B cell (primary cell): ENCODE measurements around the gene IQSEC3. TPM values are rescaled to one million over a fixed set of nuclear protein-coding genes. Genes with fewer than 3 reads are reported as not detected.

Experiments used
- ATAC-seq: fragments of 200-7000 bp; cut with Tn5 transposase; one replicate; pipeline ENCODE4 v1.10.0; 2021; ENCODE audit warnings: low read depth, mild to moderate bottlenecking, moderate number of reproducible peaks, moderate library complexity
- CTCF ChIA-PET: fragments of 350-600 bp; sonication (Branson Sonifier 250); formaldehyde crosslinking; loops from one replicate; lab custom pipeline; 2021; ENCODE audit warnings: antibody characterized with exemption, inconsistent platforms; lab: Charles Lee
- POLR2A ChIA-PET: fragments of 350-600 bp; sonication (Branson Sonifier 250); formaldehyde crosslinking; loops from one replicate; lab custom pipeline; 2021; ENCODE audit warnings: antibody characterized with exemption; lab: Charles Lee
- DNase-seq: peaks from one replicate; pipeline ENCODE4 v3.0.0; 2013
- H2AFZ ChIP-seq: 2 replicates; pipeline ENCODE4 v1.6.1; 2012; ENCODE audit warnings: mild to moderate bottlenecking, low read depth, low read length; ENCODE audit not compliant: insufficient read depth, poor library complexity, severe bottlenecking
- H3K27ac ChIP-seq, 2 donors: 1 replicate in 1 of 2; 2 replicates in 1 of 2; pipeline ENCODE4 v1.5.1; 2012 to 2013; ENCODE audit warnings: low read length in 2 of 2, mild to moderate bottlenecking in 2 of 2, moderate library complexity in 1 of 2
- H3K27me3 ChIP-seq, 4 experiments: fragments of 200-600 bp in 1 of 4; sonication (generic) in 1 of 4; replicated peaks in 1 of 4; 1 replicate in 2 of 4; 2 replicates in 2 of 4; pipeline versions ENCODE4 v1.6.1 to v1.7.0; 2013 to 2016; ENCODE audit warnings: low read length in 3 of 4, mild to moderate bottlenecking in 2 of 4, mixed read lengths in 1 of 4, moderate library complexity in 1 of 4; ENCODE audit not compliant: insufficient read depth in 4 of 4, control insufficient read depth in 3 of 4; ENCODE audit errors: control extremely low read depth in 1 of 4
- H3K36me3 ChIP-seq, 2 experiments: replicated peaks in 1 of 2; 1 replicate in 1 of 2; 2 replicates in 1 of 2; pipeline versions ENCODE4 v1.6.1 to v1.7.1; 2013; ENCODE audit warnings: low read length in 1 of 2; ENCODE audit not compliant: insufficient read depth in 2 of 2, control insufficient read depth in 1 of 2; ENCODE audit errors: control extremely low read depth in 1 of 2, extremely low read depth in 1 of 2
- H3K4me1 ChIP-seq, 2 donors: fragments of 200-600 bp in 1 of 2; sonication (generic) in 1 of 2; 1 replicate in 1 of 2; 2 replicates in 1 of 2; pipeline versions ENCODE4 v1.5.1 to v1.6.1; 2013 to 2017; ENCODE audit warnings: low read length in 2 of 2; ENCODE audit not compliant: control insufficient read depth in 2 of 2, insufficient read depth in 2 of 2
- H3K4me2 ChIP-seq: replicated peaks from 2 replicates; pipeline ENCODE3; 2012; ENCODE audit warnings: mild to moderate bottlenecking, low read depth, low read length; ENCODE audit not compliant: poor library complexity, severe bottlenecking
- H3K4me3 ChIP-seq, 5 experiments: fragments of 200-600 bp in 1 of 5; sonication (generic) in 1 of 5; 1 replicate in 3 of 5; 2 replicates in 2 of 5; pipeline versions ENCODE4 v1.5.1 to v1.7.0; 2011 to 2016; ENCODE audit warnings: low read length in 4 of 5, mild to moderate bottlenecking in 4 of 5, low read depth in 2 of 5, control low read depth in 1 of 5, moderate library complexity in 1 of 5; ENCODE audit not compliant: insufficient read depth in 1 of 5; ENCODE audit errors: control extremely low read depth in 1 of 5, extremely low read depth in 1 of 5
- H3K79me2 ChIP-seq: fragments of 200-600 bp; sonication (generic); one replicate; pipeline ENCODE4 v1.6.0; 2016; ENCODE audit warnings: low read length; ENCODE audit not compliant: control insufficient read depth, insufficient read depth
- H3K9ac ChIP-seq: fragments of 200-600 bp; sonication (generic); 2 replicates; pipeline ENCODE4 v1.6.1; 2017; ENCODE audit warnings: mild to moderate bottlenecking, low read length, moderate library complexity
- H3K9me3 ChIP-seq, 3 donors: one replicate each; pipeline versions ENCODE4 v1.6.1 to v1.7.1; 2013; ENCODE audit warnings: low read length in 2 of 3; ENCODE audit not compliant: control insufficient read depth in 2 of 3, insufficient read depth in 1 of 3; ENCODE audit errors: control extremely low read depth in 1 of 3
- H4K20me1 ChIP-seq: 2 replicates; pipeline ENCODE4 v1.6.0; 2012; ENCODE audit warnings: mild to moderate bottlenecking, low read length; ENCODE audit not compliant: insufficient read depth, control insufficient read depth, poor library complexity, severe bottlenecking
- H3K27ac Mint-ChIP-seq: one replicate; pipeline ENCODE4 v1.8.0; 2021; ENCODE audit warnings: mixed read lengths
- H3K27me3 Mint-ChIP-seq: one replicate; pipeline ENCODE4 v1.8.0; 2021; ENCODE audit warnings: mixed read lengths
- H3K4me1 Mint-ChIP-seq: one replicate; pipeline ENCODE4 v1.8.0; 2021; ENCODE audit warnings: mixed read lengths
- H3K4me3 Mint-ChIP-seq: one replicate; pipeline ENCODE4 v1.8.0; 2021; ENCODE audit warnings: mixed read lengths
- H3K9me3 Mint-ChIP-seq: one replicate; pipeline ENCODE4 v1.8.0; 2022; ENCODE audit warnings: mixed read lengths; ENCODE audit not compliant: insufficient read depth
- CTCF ChIP-seq: fragments of 200-600 bp; IDR thresholded peaks from one replicate; pipeline ENCODE4 v1.8.0; 2022; ENCODE audit warnings: antibody characterized with exemption, mild to moderate bottlenecking
- EZH2 ChIP-seq: IDR thresholded peaks from 2 replicates; pipeline ENCODE4 v1.6.1; 2012; ENCODE audit warnings: borderline replicate concordance, low read depth, mild to moderate bottlenecking, moderate library complexity, low read length; ENCODE audit not compliant: insufficient read depth, poor library complexity, severe bottlenecking
- WGBS: methylation state at CpG from one replicate; pipeline ENCODE4 v1.1.5; 2013; ENCODE audit warnings: missing lambda C conversion rate; ENCODE audit not compliant: insufficient coverage; 5-methylcytosine and 5-hydroxymethylcytosine counted together
- intact Hi-C: fragments of 100-400 bp; cut with micrococcal nuclease; formaldehyde crosslinking; loops from one replicate; pipeline ENCODE4 v1.10.0; 2022
- polyA plus RNA-seq: library from polyadenylated mRNA; depleted of rRNA; stranded (reverse); fragments of >200 nt; gene quantifications from 2 replicates; pipeline ENCODE4 v1.2.3, GENCODE V29; 2012
- total RNA-seq, 2 donors: library from RNA; stranded (reverse); fragments of 120-200 nt in 1 of 2; gene quantifications; 1 replicate in 1 of 2; 2 replicates in 1 of 2; pipeline versions ENCODE4 v1.2.3 to v1.2.4, GENCODE V29; 2013 to 2022

The IQSEC3 gene
- total and polyA plus RNA-seq, 2 donors (not counting 1 experiment from before 2014, with no cell fraction given), result 0.01 to 1.8 TPM

GRCh38 chr12:169528-170370 is 103.2 kb downstream of the IQSEC3 start:
- intact Hi-C loops, result no loop called here
- Mint-ChIP-seq H3K27me3 (peaks cover 22% of the 10 kb centered on the region), H3K9me3 (no peaks in the 10 kb centered on the region), H3K4me3 (no peak overlapping the region), H3K27ac (no peak overlapping the region), H3K4me1 (no peaks in the 10 kb centered on the region)
- H3K36me3 ChIP-seq, result no peaks in the 10 kb centered on the region
- WGBS, result 94% methylated on average over 16 of the region's 17 CpGs
- H3K9ac ChIP-seq, result no peak overlapping the region
- no peaks in the 10 kb centered on the region for H3K9me3 ChIP-seq
- no peaks in the 10 kb centered on the region for H3K79me2 ChIP-seq
- H2AFZ ChIP-seq, result no peak overlapping the region
- ChIA-PET CTCF (no interaction called here), POLR2A (no interaction called here)
- no peak for DNase-seq
- H3K27ac ChIP-seq, result no peak overlapping the region
- H3K4me3 ChIP-seq, result no peak overlapping the region
- H3K4me1 ChIP-seq, result no peaks in the 10 kb centered on the region
- H3K4me2 ChIP-seq, result no peak overlapping the region
- H4K20me1 ChIP-seq, result no peaks in the 10 kb centered on the region
- no peak for ATAC-seq
- H3K27me3 ChIP-seq, result peaks cover 0 to 2% (median 0%) of the 10 kb centered on the region in 4 experiments
- TF ChIP-seq CTCF, result no peak
- no peak for TF ChIP-seq EZH2

GRCh38 chr12:170371-171225 is 104.0 kb downstream of the IQSEC3 start:
- DNase-seq (no peak), ATAC-seq (no peak)
- Mint-ChIP-seq H3K9me3 (no peaks in the 10 kb centered on the region), H3K4me3 (no peak overlapping the region), H3K27ac (no peak overlapping the region), H3K27me3 (peaks cover 22% of the 10 kb centered on the region), H3K4me1 (no peaks in the 10 kb centered on the region)
- no peaks in the 10 kb centered on the region for H3K9me3 ChIP-seq
- TF ChIP-seq EZH2 (no peak), CTCF (no peak)
- intact Hi-C loops, result no loop called here
- peaks cover 0 to 2% (median 0%) of the 10 kb centered on the region in 4 experiments for H3K27me3 ChIP-seq
- H3K4me3 ChIP-seq, result no peak overlapping the region
- POLR2A ChIA-PET, result no interaction called here
- H3K79me2 ChIP-seq, result no peaks in the 10 kb centered on the region
- WGBS, result 74% methylated on average over 18 of the region's 29 CpGs
- H3K4me2 ChIP-seq, result no peak overlapping the region
- H3K9ac ChIP-seq, result no peak overlapping the region
- H3K4me1 ChIP-seq, result no peaks in the 10 kb centered on the region
- CTCF ChIA-PET, result no interaction called here
- no peak overlapping the region for H3K27ac ChIP-seq
- no peaks in the 10 kb centered on the region for H3K36me3 ChIP-seq
- H2AFZ ChIP-seq, result no peak overlapping the region
- H4K20me1 ChIP-seq, result no peaks in the 10 kb centered on the region
